HEK293 (cell line): ENCODE results near the gene STK39.

Experiments used
- CTCF ChIA-PET: fragments of 350-600 bp; formaldehyde crosslinking; extraction: SDS; loops from one replicate; lab custom pipeline; 2021; ENCODE audit warnings: antibody characterized with exemption; lab: Yijun Ruan, JAX
- POLR2A ChIA-PET: fragments of 300-600 bp; formaldehyde crosslinking; extraction: SDS; loops from one replicate; lab custom pipeline; 2020; ENCODE audit warnings: antibody characterized with exemption, inconsistent platforms; lab: Yijun Ruan, JAX
- H3K27ac ChIP-seq: fragments of 200-500 bp; sonication (Bioruptor generic); 2 replicates; pipeline ENCODE4 v1.5.1; 2014; ENCODE audit warnings: low read depth, low read length, control low read depth, inconsistent platforms; ENCODE audit errors: extremely low read depth
- H3K36me3 ChIP-seq, 2 experiments: fragments of 200-500 bp in 1 of 2; sonication (Bioruptor generic) in 1 of 2; 1 replicate in 1 of 2; 2 replicates in 1 of 2; pipeline ENCODE4 v1.5.1; 2014 to 2017; ENCODE audit warnings: inconsistent platforms in 2 of 2, low read length in 2 of 2; ENCODE audit not compliant: control insufficient read depth in 2 of 2, insufficient read depth in 1 of 2
- H3K4me1 ChIP-seq: fragments of 200-500 bp; sonication (Bioruptor generic); 2 replicates; pipeline ENCODE4 v1.5.1; 2014; ENCODE audit warnings: mild to moderate bottlenecking, low read length, inconsistent platforms; ENCODE audit not compliant: control insufficient read depth, insufficient read depth
- H3K4me3 ChIP-seq: 2 replicates; pipeline ENCODE4 v1.5.1; 2011; ENCODE audit warnings: low read depth, mild to moderate bottlenecking, control low read depth, low read length, moderate library complexity
- H3K9me3 ChIP-seq: fragments of 200-500 bp; sonication (Bioruptor generic); 2 replicates; pipeline ENCODE4 v1.5.1; 2014; ENCODE audit warnings: low read depth, low read length, inconsistent platforms; ENCODE audit not compliant: control insufficient read depth, insufficient read depth
- ZFP69B ChIP-seq: fragments of 450-650 bp; formaldehyde crosslinking; IDR thresholded peaks from 2 replicates; pipeline ENCODE4 v1.5.1; 2016; ENCODE audit warnings: missing biosample characterization, missing genetic modification characterization
- ZIC2 ChIP-seq: fragments of 450-650 bp; formaldehyde crosslinking; IDR thresholded peaks from 2 replicates; pipeline ENCODE4 v1.5.1; 2016; ENCODE audit warnings: missing biosample characterization, missing genetic modification characterization
- ZNF146 ChIP-seq: fragments of 450-650 bp; formaldehyde crosslinking; IDR thresholded peaks from 2 replicates; pipeline ENCODE4 v1.5.1; 2016; ENCODE audit warnings: missing biosample characterization, missing genetic modification characterization
- ZNF184 ChIP-seq: fragments of 450-650 bp; IDR thresholded peaks from 2 replicates; pipeline ENCODE4 v1.5.1; 2018; ENCODE audit warnings: missing biosample characterization, mild to moderate bottlenecking, missing genetic modification characterization
- ZNF202 ChIP-seq: fragments of 450-650 bp; formaldehyde crosslinking; IDR thresholded peaks from 2 replicates; pipeline ENCODE4 v1.5.1; 2016; ENCODE audit warnings: missing biosample characterization, missing genetic modification characterization, borderline replicate concordance
- ZNF23 ChIP-seq: fragments of 450-650 bp; formaldehyde crosslinking; IDR thresholded peaks from 2 replicates; pipeline ENCODE4 v1.5.1; 2016; ENCODE audit warnings: missing biosample characterization, missing genetic modification characterization, borderline replicate concordance
- ZNF274 ChIP-seq, 2 experiments: fragments of 200-500 bp in 1 of 2; fragments of 450-650 bp in 1 of 2; sonication (Bioruptor generic) in 1 of 2; formaldehyde crosslinking in 1 of 2; IDR thresholded peaks; 2 replicates each; pipeline versions ENCODE4 v1.5.1 to v1.6.1; 2014 to 2016; ENCODE audit warnings: borderline replicate concordance in 1 of 2, inconsistent platforms in 1 of 2, low read length in 1 of 2, missing biosample characterization in 1 of 2, missing genetic modification characterization in 1 of 2
- ZNF324 ChIP-seq: fragments of 450-650 bp; formaldehyde crosslinking; IDR thresholded peaks from 2 replicates; pipeline ENCODE4 v1.5.1; 2016; ENCODE audit warnings: missing biosample characterization, missing genetic modification characterization
- ZNF449 ChIP-seq: fragments of 450-650 bp; formaldehyde crosslinking; IDR thresholded peaks from 2 replicates; pipeline ENCODE4 v1.5.1; 2017; ENCODE audit warnings: missing biosample characterization, mild to moderate bottlenecking, missing genetic modification characterization, moderate library complexity
- ZNF518A ChIP-seq: fragments of 450-650 bp; formaldehyde crosslinking; conservative IDR thresholded peaks from 2 replicates; pipeline ENCODE4 v1.5.1; 2016; ENCODE audit warnings: low read depth, missing biosample characterization, missing genetic modification characterization
- ZNF626 ChIP-seq: fragments of 450-650 bp; sonication (Bioruptor Pico); formaldehyde crosslinking; IDR thresholded peaks from 2 replicates; pipeline ENCODE4 v1.5.1; 2018; ENCODE audit warnings: missing biosample characterization, missing genetic modification characterization, inconsistent platforms
- ZNF639 ChIP-seq: fragments of 450-650 bp; formaldehyde crosslinking; IDR thresholded peaks from 2 replicates; pipeline ENCODE4 v1.5.1; 2016; ENCODE audit warnings: missing biosample characterization, missing genetic modification characterization
- ZNF654 ChIP-seq: fragments of 450-650 bp; formaldehyde crosslinking; IDR thresholded peaks from 2 replicates; pipeline ENCODE4 v1.5.1; 2016; ENCODE audit warnings: low read depth, missing biosample characterization, missing genetic modification characterization
- ZSCAN23 ChIP-seq: fragments of 450-650 bp; formaldehyde crosslinking; IDR thresholded peaks from 2 replicates; pipeline ENCODE4 v1.5.1; 2016; ENCODE audit warnings: missing biosample characterization, missing genetic modification characterization
- TF ChIP-seq, protein P1 (sequence below): fragments of 450-650 bp; formaldehyde crosslinking; IDR thresholded peaks from 2 replicates; pipeline ENCODE4 v1.5.1; 2016; ENCODE audit warnings: missing biosample characterization, missing genetic modification characterization
- TF ChIP-seq, protein P2 (sequence below): fragments of 450-650 bp; formaldehyde crosslinking; IDR thresholded peaks from 2 replicates; pipeline ENCODE4 v1.5.1; 2016; ENCODE audit warnings: missing biosample characterization, missing genetic modification characterization
- TF ChIP-seq, protein P3 (sequence below): fragments of 450-650 bp; formaldehyde crosslinking; IDR thresholded peaks from 2 replicates; pipeline ENCODE4 v1.5.1; 2017; ENCODE audit warnings: missing biosample characterization, missing genetic modification characterization
- TF ChIP-seq, protein P4 (sequence below): fragments of 450-650 bp; formaldehyde crosslinking; IDR thresholded peaks from 2 replicates; pipeline ENCODE4 v1.5.1; 2016; ENCODE audit warnings: missing biosample characterization, missing genetic modification characterization

Gene STK39

DNA sequence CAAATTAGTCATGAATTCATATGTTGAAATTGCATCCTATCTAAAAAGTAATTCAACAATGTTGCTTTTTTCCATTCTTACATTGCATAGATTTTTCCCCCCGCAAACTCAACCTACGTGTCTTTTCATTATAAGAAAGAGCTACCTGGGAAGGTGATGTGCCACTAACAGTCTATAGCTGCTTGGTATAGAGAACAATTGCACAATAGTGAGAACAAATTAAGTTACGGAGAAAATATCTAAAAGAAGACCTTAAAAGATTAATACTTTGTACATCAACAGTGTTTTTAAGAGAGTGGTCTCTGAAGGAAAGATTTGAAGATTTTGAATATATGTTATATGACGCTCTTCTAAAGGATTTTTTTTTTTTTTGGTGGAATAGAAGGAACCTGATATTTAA, 111.8 kb downstream of the STK39 start:
- POLR2A ChIA-PET: no interaction called here
- H3K36me3 ChIP-seq: peaks cover 6 to 22% of the 10 kb centered on the region in 2 experiments
- TF ChIP-seq ZNF146 (tag by site-specific recombination) (no peak), ZNF184 (no peak), ZNF274 (IDR thresholded peaks at IDR 0.05; ENCODE audit: low read length) (no peak), ZNF274 (tag by site-specific recombination; IDR thresholded peaks at IDR 0.05; ENCODE audit: borderline replicate concordance) (no peak), ZIC2 (tag by site-specific recombination) (no peak), ZFP69B (tag by site-specific recombination) (no peak), ZNF202 (tag by site-specific recombination) (no peak), ZNF449 (tag by site-specific recombination) (no peak)
- CTCF ChIA-PET: interaction anchor here (0.6 to 2.4 kb wide), 12 partner anchors 17 to 1463 kb away, joined by 3 to 11 read pairs (median 4); no protein-coding TSS in a partner anchor
- H3K4me1 ChIP-seq: 0 out of 2 replicates have a peak, but pooled peaks cover 2% of the 10 kb centered on the region
- H3K9me3 ChIP-seq: no peaks in the 10 kb centered on the region
- no peak overlapping the region for H3K4me3 ChIP-seq
- H3K27ac ChIP-seq: no peak overlapping the region

DNA sequence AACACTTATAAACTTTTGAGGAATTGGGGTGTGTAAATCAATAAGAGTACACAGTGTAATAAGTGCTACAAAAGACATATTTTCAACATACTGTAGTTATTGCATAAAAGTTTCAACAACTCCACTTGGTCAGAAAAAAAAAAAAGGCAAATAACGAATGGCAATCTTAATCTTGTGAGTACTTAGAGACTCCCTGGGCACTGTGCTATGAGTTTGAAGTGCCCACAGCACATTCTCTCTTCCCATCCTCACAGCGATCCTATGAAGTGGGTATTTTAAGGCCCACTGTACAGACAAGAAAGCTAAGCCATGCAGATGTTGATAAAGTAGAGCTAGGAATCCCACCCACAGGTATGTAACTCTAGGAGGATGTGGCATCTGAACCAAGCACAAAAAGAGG, 112.3 kb downstream of the STK39 start:
- H3K9me3 ChIP-seq: no peaks in the 10 kb centered on the region
- POLR2A ChIA-PET: no interaction called here
- CTCF ChIA-PET: interaction anchor here (0.6 to 2.4 kb wide), 7 partner anchors 16 to 949 kb away, joined by 3 to 11 read pairs (median 4); no protein-coding TSS in a partner anchor
- H3K4me3 ChIP-seq: no peak overlapping the region
- H3K36me3 ChIP-seq: peaks cover 6 to 22% of the 10 kb centered on the region in 2 experiments
- 0 out of 2 replicates have a peak, but pooled peaks cover 2% of the 10 kb centered on the region for H3K4me1 ChIP-seq
- H3K27ac ChIP-seq: no peak overlapping the region
- TF ChIP-seq, protein P1, sequence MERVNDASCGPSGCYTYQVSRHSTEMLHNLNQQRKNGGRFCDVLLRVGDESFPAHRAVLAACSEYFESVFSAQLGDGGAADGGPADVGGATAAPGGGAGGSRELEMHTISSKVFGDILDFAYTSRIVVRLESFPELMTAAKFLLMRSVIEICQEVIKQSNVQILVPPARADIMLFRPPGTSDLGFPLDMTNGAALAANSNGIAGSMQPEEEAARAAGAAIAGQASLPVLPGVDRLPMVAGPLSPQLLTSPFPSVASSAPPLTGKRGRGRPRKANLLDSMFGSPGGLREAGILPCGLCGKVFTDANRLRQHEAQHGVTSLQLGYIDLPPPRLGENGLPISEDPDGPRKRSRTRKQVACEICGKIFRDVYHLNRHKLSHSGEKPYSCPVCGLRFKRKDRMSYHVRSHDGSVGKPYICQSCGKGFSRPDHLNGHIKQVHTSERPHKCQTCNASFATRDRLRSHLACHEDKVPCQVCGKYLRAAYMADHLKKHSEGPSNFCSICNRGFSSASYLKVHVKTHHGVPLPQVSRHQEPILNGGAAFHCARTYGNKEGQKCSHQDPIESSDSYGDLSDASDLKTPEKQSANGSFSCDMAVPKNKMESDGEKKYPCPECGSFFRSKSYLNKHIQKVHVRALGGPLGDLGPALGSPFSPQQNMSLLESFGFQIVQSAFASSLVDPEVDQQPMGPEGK (tag by site-specific recombination): no peak
- TF ChIP-seq, protein P2, sequence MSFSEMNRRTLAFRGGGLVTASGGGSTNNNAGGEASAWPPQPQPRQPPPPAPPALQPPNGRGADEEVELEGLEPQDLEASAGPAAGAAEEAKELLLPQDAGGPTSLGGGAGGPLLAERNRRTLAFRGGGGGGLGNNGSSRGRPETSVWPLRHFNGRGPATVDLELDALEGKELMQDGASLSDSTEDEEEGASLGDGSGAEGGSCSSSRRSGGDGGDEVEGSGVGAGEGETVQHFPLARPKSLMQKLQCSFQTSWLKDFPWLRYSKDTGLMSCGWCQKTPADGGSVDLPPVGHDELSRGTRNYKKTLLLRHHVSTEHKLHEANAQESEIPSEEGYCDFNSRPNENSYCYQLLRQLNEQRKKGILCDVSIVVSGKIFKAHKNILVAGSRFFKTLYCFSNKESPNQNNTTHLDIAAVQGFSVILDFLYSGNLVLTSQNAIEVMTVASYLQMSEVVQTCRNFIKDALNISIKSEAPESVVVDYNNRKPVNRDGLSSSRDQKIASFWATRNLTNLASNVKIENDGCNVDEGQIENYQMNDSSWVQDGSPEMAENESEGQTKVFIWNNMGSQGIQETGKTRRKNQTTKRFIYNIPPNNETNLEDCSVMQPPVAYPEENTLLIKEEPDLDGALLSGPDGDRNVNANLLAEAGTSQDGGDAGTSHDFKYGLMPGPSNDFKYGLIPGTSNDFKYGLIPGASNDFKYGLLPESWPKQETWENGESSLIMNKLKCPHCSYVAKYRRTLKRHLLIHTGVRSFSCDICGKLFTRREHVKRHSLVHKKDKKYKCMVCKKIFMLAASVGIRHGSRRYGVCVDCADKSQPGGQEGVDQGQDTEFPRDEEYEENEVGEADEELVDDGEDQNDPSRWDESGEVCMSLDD (tag by site-specific recombination): no peak
- TF ChIP-seq, protein P3, sequence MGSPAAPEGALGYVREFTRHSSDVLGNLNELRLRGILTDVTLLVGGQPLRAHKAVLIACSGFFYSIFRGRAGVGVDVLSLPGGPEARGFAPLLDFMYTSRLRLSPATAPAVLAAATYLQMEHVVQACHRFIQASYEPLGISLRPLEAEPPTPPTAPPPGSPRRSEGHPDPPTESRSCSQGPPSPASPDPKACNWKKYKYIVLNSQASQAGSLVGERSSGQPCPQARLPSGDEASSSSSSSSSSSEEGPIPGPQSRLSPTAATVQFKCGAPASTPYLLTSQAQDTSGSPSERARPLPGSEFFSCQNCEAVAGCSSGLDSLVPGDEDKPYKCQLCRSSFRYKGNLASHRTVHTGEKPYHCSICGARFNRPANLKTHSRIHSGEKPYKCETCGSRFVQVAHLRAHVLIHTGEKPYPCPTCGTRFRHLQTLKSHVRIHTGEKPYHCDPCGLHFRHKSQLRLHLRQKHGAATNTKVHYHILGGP (tag by site-specific recombination): no peak
- TF ChIP-seq ZNF639 (tag by site-specific recombination) (no peak), ZSCAN23 (tag by site-specific recombination) (no peak), ZNF654 (tag by site-specific recombination) (no peak), ZNF324 (tag by site-specific recombination) (no peak), ZNF626 (tag by site-specific recombination) (no peak), ZNF518A (tag by site-specific recombination) (no peak), ZNF23 (tag by site-specific recombination) (no peak)
- TF ChIP-seq, protein P4, sequence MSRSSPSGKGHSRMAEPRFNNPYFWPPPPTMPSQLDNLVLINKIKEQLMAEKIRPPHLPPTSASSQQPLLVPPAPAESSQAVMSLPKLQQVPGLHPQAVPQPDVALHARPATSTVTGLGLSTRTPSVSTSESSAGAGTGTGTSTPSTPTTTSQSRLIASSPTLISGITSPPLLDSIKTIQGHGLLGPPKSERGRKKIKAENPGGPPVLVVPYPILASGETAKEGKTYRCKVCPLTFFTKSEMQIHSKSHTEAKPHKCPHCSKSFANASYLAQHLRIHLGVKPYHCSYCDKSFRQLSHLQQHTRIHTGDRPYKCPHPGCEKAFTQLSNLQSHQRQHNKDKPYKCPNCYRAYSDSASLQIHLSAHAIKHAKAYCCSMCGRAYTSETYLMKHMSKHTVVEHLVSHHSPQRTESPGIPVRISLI (tag by site-specific recombination): no peak
